MCF 10A (cell line): Measurements from ENCODE around the gene HSPA5. TPM values are rescaled to one million over a fixed set of nuclear protein-coding genes. Genes with fewer than 3 reads are reported as not detected.

Experiments
- BruUV-seq: library from RNA; stranded (reverse); fragments of 400-500 nt; replicated peaks from 2 replicates; lab custom pipeline; 2021; lab: Mats Ljungman, UMichigan
- CTCF ChIA-PET: fragments of 300-600 bp; sonication (Branson Sonifier 250); formaldehyde crosslinking; extraction: SDS; loops from one replicate; lab custom pipeline; 2021; ENCODE audit warnings: antibody characterized with exemption, inconsistent platforms; lab: Yijun Ruan, JAX
- POLR2A ChIA-PET: fragments of 300-600, 350-650 bp; sonication (Branson Sonifier 250); formaldehyde crosslinking; extraction: SDS; loops from one replicate; lab custom pipeline; 2020; ENCODE audit warnings: antibody characterized with exemption, inconsistent platforms; lab: Yijun Ruan, JAX
- DNase-seq: peaks from one replicate; pipeline ENCODE4 v3.0.0-alpha.2; 2018; ENCODE audit not compliant: unreplicated experiment
- H3K27ac Mint-ChIP-seq: one replicate; pipeline ENCODE4 v1.8.0; 2022; ENCODE audit warnings: mild to moderate bottlenecking, low read depth, mixed read lengths; ENCODE audit not compliant: unreplicated experiment
- H3K27me3 Mint-ChIP-seq: one replicate; pipeline ENCODE4 v1.8.0; 2022; ENCODE audit warnings: mixed read lengths; ENCODE audit not compliant: insufficient read depth, unreplicated experiment
- H3K36me3 Mint-ChIP-seq: one replicate; pipeline ENCODE4 v1.8.0; 2022; ENCODE audit warnings: mild to moderate bottlenecking, moderate library complexity, mixed read lengths; ENCODE audit not compliant: insufficient read depth, unreplicated experiment
- H3K4me1 Mint-ChIP-seq: one replicate; pipeline ENCODE4 v1.8.0; 2022; ENCODE audit warnings: mixed read lengths; ENCODE audit not compliant: insufficient read depth, unreplicated experiment
- H3K4me3 Mint-ChIP-seq: one replicate; pipeline ENCODE4 v1.8.0; 2022; ENCODE audit warnings: mild to moderate bottlenecking, moderate library complexity, mixed read lengths; ENCODE audit not compliant: unreplicated experiment
- H3K9me3 Mint-ChIP-seq: one replicate; pipeline ENCODE4 v1.8.0; 2022; ENCODE audit warnings: mixed read lengths; ENCODE audit not compliant: unreplicated experiment
- intact Hi-C: fragments of 100-400 bp; cut with micrococcal nuclease; formaldehyde crosslinking; loops from 2 replicates; pipeline ENCODE4 v1.14.1; 2022
- total RNA-seq: library from RNA; stranded (reverse); gene quantifications from 2 replicates; pipeline ENCODE4 v1.2.3, GENCODE V29; 2022
- TF ChIP-seq, protein P1 (sequence below): fragments of 200-600 bp; IDR thresholded peaks from one replicate; pipeline ENCODE4 v1.8.0; 2022; ENCODE audit warnings: antibody characterized with exemption, mild to moderate bottlenecking; ENCODE audit not compliant: unreplicated experiment

Gene HSPA5
- total RNA-seq, 1 experiment from 2014 or later, result 1,165 TPM

DNA sequence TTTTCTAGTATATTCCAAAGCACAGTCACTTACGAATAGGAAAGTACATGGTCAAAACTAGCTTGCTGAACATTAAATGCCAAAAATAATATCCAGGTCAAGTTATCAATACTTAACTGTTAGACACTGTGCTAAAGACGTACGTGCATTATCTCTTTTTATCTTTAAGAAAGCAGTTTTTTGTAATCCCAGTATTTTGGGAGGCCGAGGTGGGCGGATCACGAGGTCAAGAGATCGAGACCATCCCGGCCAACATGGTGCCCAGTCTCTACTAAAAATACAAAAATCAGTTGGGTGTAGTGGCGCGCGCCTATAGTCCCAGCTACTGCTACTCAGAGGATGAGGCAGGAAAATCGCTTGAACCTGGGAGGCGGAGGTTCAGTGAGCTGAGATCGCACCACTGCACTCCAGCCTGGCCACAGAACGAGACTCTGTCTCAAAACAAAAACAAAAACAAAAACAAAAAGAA lies 2.7 kb upstream of the HSPA5 start:
- peak overlapping the region; percentile 84 for H3K27ac Mint-ChIP-seq
- peaks cover 11% of the 10 kb centered on the region for H3K4me1 Mint-ChIP-seq
- BruUV-seq, result TSS peak; percentile 26
- TF ChIP-seq, protein P1, sequence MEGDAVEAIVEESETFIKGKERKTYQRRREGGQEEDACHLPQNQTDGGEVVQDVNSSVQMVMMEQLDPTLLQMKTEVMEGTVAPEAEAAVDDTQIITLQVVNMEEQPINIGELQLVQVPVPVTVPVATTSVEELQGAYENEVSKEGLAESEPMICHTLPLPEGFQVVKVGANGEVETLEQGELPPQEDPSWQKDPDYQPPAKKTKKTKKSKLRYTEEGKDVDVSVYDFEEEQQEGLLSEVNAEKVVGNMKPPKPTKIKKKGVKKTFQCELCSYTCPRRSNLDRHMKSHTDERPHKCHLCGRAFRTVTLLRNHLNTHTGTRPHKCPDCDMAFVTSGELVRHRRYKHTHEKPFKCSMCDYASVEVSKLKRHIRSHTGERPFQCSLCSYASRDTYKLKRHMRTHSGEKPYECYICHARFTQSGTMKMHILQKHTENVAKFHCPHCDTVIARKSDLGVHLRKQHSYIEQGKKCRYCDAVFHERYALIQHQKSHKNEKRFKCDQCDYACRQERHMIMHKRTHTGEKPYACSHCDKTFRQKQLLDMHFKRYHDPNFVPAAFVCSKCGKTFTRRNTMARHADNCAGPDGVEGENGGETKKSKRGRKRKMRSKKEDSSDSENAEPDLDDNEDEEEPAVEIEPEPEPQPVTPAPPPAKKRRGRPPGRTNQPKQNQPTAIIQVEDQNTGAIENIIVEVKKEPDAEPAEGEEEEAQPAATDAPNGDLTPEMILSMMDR, result no peak
- DNase-seq, result no peak
- CTCF ChIA-PET, result interaction anchor here (2.8 kb wide), 1 partner anchor 17 kb away, joined by 14 read pairs; the partner anchor contains the start of gene GAPVD1
- peaks cover 28% of the 10 kb centered on the region for H3K36me3 Mint-ChIP-seq
- POLR2A ChIA-PET, result interaction anchor here (0.6 to 12.2 kb wide), 20 partner anchors 9 to 762 kb away, joined by 3 to 138 read pairs (median 4); partner anchors contain the start of genes GAPVD1 and RABEPK
- H3K27me3 Mint-ChIP-seq, result no peaks in the 10 kb centered on the region
- peak overlapping the region; percentile 41 for H3K4me3 Mint-ChIP-seq
- intact Hi-C loops, result no loop called here
- no peaks in the 10 kb centered on the region for H3K9me3 Mint-ChIP-seq

DNA sequence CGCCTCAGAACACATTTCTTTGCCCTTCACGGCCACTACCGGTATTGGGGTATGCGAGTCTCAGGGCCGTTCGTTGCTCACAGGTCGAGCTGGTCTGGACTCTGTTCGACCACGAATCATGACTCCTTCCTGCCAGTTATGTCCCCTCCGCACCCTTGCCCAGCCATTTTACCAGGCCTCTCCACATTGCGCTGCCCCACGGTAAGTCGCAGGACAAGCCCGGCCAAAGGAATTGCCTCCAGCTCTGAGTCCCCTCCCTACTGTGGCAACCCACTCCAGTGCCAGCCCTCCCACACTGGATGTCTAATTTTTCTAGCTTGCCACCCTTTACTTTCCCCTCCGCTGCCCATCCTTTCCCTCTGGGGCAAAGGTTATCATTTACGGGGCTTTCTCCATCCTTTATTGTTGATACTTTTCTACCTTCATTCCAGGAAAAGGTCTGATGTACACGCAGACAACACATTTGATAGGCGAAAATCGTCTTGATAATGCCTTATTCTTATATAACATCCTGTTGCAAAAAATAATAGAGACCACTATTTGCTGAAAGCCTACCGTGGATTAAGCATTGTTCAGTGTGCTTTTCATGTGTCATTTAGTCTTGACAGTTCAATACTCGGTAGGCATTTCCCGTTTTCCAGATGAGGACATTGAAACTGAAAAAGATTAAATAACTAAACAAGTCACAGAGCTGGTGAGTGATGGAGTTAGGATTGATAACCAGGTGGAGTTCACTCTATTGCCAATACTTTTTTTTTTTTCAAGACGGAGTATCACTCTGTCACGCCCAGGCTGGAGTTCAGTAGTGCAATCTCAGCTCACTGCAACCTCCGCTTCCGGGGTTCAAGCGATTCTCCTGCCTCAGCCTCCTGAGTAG lies 958 bp upstream of the HSPA5 start:
- ChIA-PET POLR2A (interaction anchor here (0.5 to 12.2 kb wide), 55 partner anchors 8 to 1566 kb away, joined by 3 to 138 read pairs (median 5); partner anchors contain the start of genes ARPC5L, GAPVD1, PPP6C and RABEPK), CTCF (interaction anchor here (0.6 to 1.2 kb wide), 6 partner anchors 20 to 387 kb away, joined by 3 to 4 read pairs (median 3); partner anchors contain the start of gene GAPVD1)
- Mint-ChIP-seq H3K4me1 (peaks cover 19% of the 10 kb centered on the region), H3K9me3 (no peaks in the 10 kb centered on the region), H3K27me3 (no peaks in the 10 kb centered on the region), H3K36me3 (peaks cover 45% of the 10 kb centered on the region), H3K4me3 (peak overlapping the region; percentile 79), H3K27ac (peak overlapping the region; percentile 90)
- BruUV-seq, result TSS peak; percentile 86
- DNase-seq, result no peak
- TF ChIP-seq, protein P1, result no peak
- intact Hi-C loops, result loop anchor here (2.0 kb wide), 1 partner anchor 85 kb away; no protein-coding TSS in a partner anchor

DNA sequence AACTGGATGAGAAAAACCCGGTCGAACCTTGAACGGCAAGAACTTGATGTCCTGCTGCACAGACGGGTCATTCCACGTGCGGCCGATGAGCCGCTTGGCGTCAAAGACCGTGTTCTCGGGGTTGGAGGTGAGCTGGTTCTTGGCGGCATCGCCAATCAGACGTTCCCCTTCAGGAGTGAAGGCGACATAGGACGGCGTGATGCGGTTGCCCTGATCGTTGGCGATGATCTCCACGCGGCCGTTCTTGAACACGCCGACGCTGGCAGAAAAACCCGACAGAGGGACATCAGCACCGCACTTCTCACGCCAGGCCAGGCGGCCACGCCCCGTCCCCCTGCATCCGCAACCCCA lies 519 bp downstream of the HSPA5 start:
- ChIA-PET CTCF (interaction anchor here (0.7 to 1.2 kb wide), 3 partner anchors 21 to 134 kb away, joined by 3 to 4 read pairs (median 3); partner anchors contain the start of gene GAPVD1), POLR2A (interaction anchor here (0.6 to 12.2 kb wide), 31 partner anchors 9 to 509 kb away, joined by 3 to 138 read pairs (median 6); partner anchors contain the start of genes GAPVD1 and RABEPK)
- intact Hi-C loops, result loop anchor here (2.0 kb wide), 1 partner anchor 86 kb away; no protein-coding TSS in a partner anchor
- BruUV-seq, result TSS peak; percentile 51
- TF ChIP-seq, protein P1, result no peak
- peak; percentile 34 for DNase-seq
- H3K9me3 Mint-ChIP-seq, result no peaks in the 10 kb centered on the region
- H3K4me3 Mint-ChIP-seq, result peak overlapping the region; percentile 79
- H3K27ac Mint-ChIP-seq, result peak overlapping the region; percentile 90
- peaks cover 60% of the 10 kb centered on the region for H3K36me3 Mint-ChIP-seq
- H3K4me1 Mint-ChIP-seq, result peaks cover 33% of the 10 kb centered on the region
- no peaks in the 10 kb centered on the region for H3K27me3 Mint-ChIP-seq
